ENCODE measurements around the gene UGT2A2. TPM values are rescaled to one million over a fixed set of nuclear protein-coding genes. Genes with fewer than 3 reads are reported as not detected.

UGT2A2 gene
- total RNA-seq, 1 experiment from 2014 or later = not detected

- H3K27me3 Mint-ChIP-seq (ENCODE audit: unreplicated experiment) = no peaks in the 10 kb centered on the region
- no TSS peak for BruUV-seq (replicated peaks)
- TF ChIP-seq, protein P1, sequence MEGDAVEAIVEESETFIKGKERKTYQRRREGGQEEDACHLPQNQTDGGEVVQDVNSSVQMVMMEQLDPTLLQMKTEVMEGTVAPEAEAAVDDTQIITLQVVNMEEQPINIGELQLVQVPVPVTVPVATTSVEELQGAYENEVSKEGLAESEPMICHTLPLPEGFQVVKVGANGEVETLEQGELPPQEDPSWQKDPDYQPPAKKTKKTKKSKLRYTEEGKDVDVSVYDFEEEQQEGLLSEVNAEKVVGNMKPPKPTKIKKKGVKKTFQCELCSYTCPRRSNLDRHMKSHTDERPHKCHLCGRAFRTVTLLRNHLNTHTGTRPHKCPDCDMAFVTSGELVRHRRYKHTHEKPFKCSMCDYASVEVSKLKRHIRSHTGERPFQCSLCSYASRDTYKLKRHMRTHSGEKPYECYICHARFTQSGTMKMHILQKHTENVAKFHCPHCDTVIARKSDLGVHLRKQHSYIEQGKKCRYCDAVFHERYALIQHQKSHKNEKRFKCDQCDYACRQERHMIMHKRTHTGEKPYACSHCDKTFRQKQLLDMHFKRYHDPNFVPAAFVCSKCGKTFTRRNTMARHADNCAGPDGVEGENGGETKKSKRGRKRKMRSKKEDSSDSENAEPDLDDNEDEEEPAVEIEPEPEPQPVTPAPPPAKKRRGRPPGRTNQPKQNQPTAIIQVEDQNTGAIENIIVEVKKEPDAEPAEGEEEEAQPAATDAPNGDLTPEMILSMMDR (IDR thresholded peaks at IDR 0.05; ENCODE audit: unreplicated experiment) = no peak
- H3K36me3 Mint-ChIP-seq (ENCODE audit: insufficient read depth, unreplicated experiment) = no peaks in the 10 kb centered on the region
- H3K9me3 Mint-ChIP-seq (ENCODE audit: low read depth, unreplicated experiment) = no peaks in the 10 kb centered on the region
- no peak overlapping the region for H3K27ac Mint-ChIP-seq (ENCODE audit: unreplicated experiment)
- CTCF ChIA-PET = no interaction called here
- no peak for DNase-seq
- H3K4me1 Mint-ChIP-seq (ENCODE audit: low read depth, unreplicated experiment) = no peaks in the 10 kb centered on the region
- H3K4me3 Mint-ChIP-seq (ENCODE audit: low read depth, unreplicated experiment) = no peak overlapping the region
- intact Hi-C loops (cut with micrococcal nuclease; ENCODE audit: unreplicated experiment) = no loop called here
These were observed 55.9 kb downstream of the UGT2A2 start for GRCh38 chr4:69583543-69583942.

GRCh38 chr4:69577245-69577644, 62.2 kb downstream of the UGT2A2 start:
- no peak overlapping the region for H3K4me3 Mint-ChIP-seq (ENCODE audit: low read depth, unreplicated experiment)
- TF ChIP-seq, protein P1 (IDR thresholded peaks at IDR 0.05; ENCODE audit: unreplicated experiment) = no peak
- H3K4me1 Mint-ChIP-seq (ENCODE audit: low read depth, unreplicated experiment) = no peaks in the 10 kb centered on the region
- no peak overlapping the region for H3K27ac Mint-ChIP-seq (ENCODE audit: unreplicated experiment)
- no peaks in the 10 kb centered on the region for H3K36me3 Mint-ChIP-seq (ENCODE audit: insufficient read depth, unreplicated experiment)
- H3K27me3 Mint-ChIP-seq (ENCODE audit: unreplicated experiment) = no peaks in the 10 kb centered on the region
- no TSS peak for BruUV-seq (replicated peaks)
- CTCF ChIA-PET = no interaction called here
- DNase-seq = no peak
- intact Hi-C loops (cut with micrococcal nuclease; ENCODE audit: unreplicated experiment) = no loop called here
- H3K9me3 Mint-ChIP-seq (ENCODE audit: low read depth, unreplicated experiment) = no peaks in the 10 kb centered on the region

DNA sequence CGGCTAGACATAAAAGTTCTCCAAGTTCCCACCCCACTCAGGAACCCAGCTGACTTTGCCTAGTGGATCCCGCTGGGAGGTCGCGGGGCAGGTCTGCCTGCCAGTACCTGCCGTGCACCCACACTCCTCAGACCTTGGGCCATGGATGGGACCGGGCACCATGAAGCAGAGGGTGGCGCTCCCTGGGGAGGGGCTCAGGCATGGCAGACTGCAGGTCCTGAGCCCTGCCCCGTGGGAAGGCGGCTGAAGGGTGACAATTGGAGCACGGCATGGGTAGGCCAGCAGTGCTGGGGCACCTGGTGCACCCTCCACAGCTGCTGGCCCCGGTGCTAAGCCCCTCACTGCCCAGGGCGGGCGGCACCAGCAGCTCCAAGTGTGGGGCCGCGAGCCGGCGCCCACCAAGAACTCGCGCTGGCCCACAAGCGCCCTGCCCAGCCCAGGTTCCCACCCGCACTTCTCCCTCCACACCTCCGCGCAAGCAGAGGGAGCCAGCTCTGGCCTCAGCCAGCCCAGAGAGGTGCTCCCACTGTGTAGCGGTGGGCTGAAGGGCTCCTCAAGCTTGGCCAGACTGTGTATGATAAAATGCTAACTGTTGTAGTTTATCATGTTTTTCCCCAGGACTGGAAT, 63.1 kb downstream of the UGT2A2 start:
- Mint-ChIP-seq H3K27ac (ENCODE audit: unreplicated experiment) (no peak overlapping the region), H3K4me1 (ENCODE audit: low read depth, unreplicated experiment) (no peaks in the 10 kb centered on the region), H3K4me3 (ENCODE audit: low read depth, unreplicated experiment) (no peak overlapping the region), H3K36me3 (ENCODE audit: insufficient read depth, unreplicated experiment) (no peaks in the 10 kb centered on the region), H3K27me3 (ENCODE audit: unreplicated experiment) (no peaks in the 10 kb centered on the region), H3K9me3 (ENCODE audit: low read depth, unreplicated experiment) (no peaks in the 10 kb centered on the region)
- TF ChIP-seq, protein P1 (IDR thresholded peaks at IDR 0.05; ENCODE audit: unreplicated experiment) = no peak
- no TSS peak for BruUV-seq (replicated peaks)
- intact Hi-C loops (cut with micrococcal nuclease; ENCODE audit: unreplicated experiment) = no loop called here
- CTCF ChIA-PET = no interaction called here
- DNase-seq = no peak

DNA sequence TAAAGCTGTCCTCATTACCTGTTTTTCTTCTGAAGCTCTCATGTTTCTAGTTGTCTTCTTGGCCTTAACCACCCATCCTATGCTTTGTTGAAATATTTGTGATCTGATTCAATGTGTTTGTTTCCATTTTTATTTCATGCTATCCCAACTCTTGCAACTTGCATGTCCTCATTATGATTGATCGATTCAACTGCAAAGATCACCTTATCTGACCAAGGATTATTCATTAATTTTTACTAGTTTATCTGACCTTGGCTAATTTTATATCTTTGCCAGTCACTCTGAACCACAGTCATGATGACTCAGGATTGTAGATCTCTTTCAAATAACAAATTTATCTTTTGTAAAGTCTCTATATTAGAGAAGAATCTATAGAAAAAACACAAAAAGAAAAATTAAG, 70.7 kb downstream of the UGT2A2 start:
- no peaks in the 10 kb centered on the region for H3K27me3 Mint-ChIP-seq (ENCODE audit: unreplicated experiment)
- H3K9me3 Mint-ChIP-seq (ENCODE audit: low read depth, unreplicated experiment) = no peaks in the 10 kb centered on the region
- BruUV-seq (replicated peaks) = no TSS peak
- H3K4me1 Mint-ChIP-seq (ENCODE audit: low read depth, unreplicated experiment) = peaks cover 8% of the 10 kb centered on the region
- no peaks in the 10 kb centered on the region for H3K36me3 Mint-ChIP-seq (ENCODE audit: insufficient read depth, unreplicated experiment)
- no peak overlapping the region for H3K27ac Mint-ChIP-seq (ENCODE audit: unreplicated experiment)
- TF ChIP-seq, protein P1 (IDR thresholded peaks at IDR 0.05; ENCODE audit: unreplicated experiment) = no peak
- DNase-seq = no peak
- CTCF ChIA-PET = no interaction called here
- intact Hi-C loops (cut with micrococcal nuclease; ENCODE audit: unreplicated experiment) = no loop called here
- H3K4me3 Mint-ChIP-seq (ENCODE audit: low read depth, unreplicated experiment) = no peak overlapping the region
